Endodermal cell (in vitro differentiated cells): ENCODE results near the gene SQSTM1. TPM values are rescaled to one million over a fixed set of nuclear protein-coding genes. Genes with fewer than 3 reads are reported as not detected.

Source experiments
- DNase-seq: peaks from one replicate; pipeline ENCODE4 v3.0.0-alpha.2; 2017
- H3K27ac ChIP-seq: 2 replicates; pipeline ENCODE4 v1.5.1; 2013; ENCODE audit warnings: mild to moderate bottlenecking, low read depth, low read length, moderate library complexity
- H3K27me3 ChIP-seq: 2 replicates; pipeline ENCODE4 v1.6.1; 2013; ENCODE audit warnings: mild to moderate bottlenecking, low read length, moderate library complexity; ENCODE audit not compliant: insufficient read depth, control insufficient read depth, poor library complexity, severe bottlenecking
- H3K36me3 ChIP-seq: 2 replicates; pipeline ENCODE4 v1.7.0; 2013; ENCODE audit warnings: mild to moderate bottlenecking, low read length, moderate library complexity; ENCODE audit not compliant: control insufficient read depth, insufficient read depth
- H3K4me1 ChIP-seq: one replicate; pipeline ENCODE4 v1.7.0; 2013; ENCODE audit warnings: low read length; ENCODE audit not compliant: control insufficient read depth, insufficient read depth
- H3K4me3 ChIP-seq: 2 replicates; pipeline ENCODE4 v1.5.1; 2013; ENCODE audit warnings: mild to moderate bottlenecking, low read length, moderate library complexity
- H3K9ac ChIP-seq: 2 replicates; pipeline ENCODE4 v1.6.1; 2013; ENCODE audit warnings: mild to moderate bottlenecking, low read length, moderate library complexity; ENCODE audit not compliant: poor library complexity, severe bottlenecking; ENCODE audit errors: extremely low read depth
- H3K9me3 ChIP-seq: 2 replicates; pipeline ENCODE4 v1.6.1; 2013; ENCODE audit warnings: mild to moderate bottlenecking, low read length, moderate library complexity; ENCODE audit not compliant: control insufficient read depth
- H3K27ac Mint-ChIP-seq: 2 replicates; pipeline ENCODE4 v1.8.0; 2020; ENCODE audit warnings: mixed read lengths
- H3K27me3 Mint-ChIP-seq: 2 replicates; pipeline ENCODE4 v1.8.0; 2021; ENCODE audit warnings: mild to moderate bottlenecking, mixed read lengths; ENCODE audit not compliant: insufficient read depth
- H3K36me3 Mint-ChIP-seq: 2 replicates; pipeline ENCODE4 v1.8.0; 2020; ENCODE audit warnings: low read depth, mixed read lengths
- H3K4me1 Mint-ChIP-seq: 2 replicates; pipeline ENCODE4 v1.8.0; 2020; ENCODE audit warnings: mixed read lengths
- H3K4me3 Mint-ChIP-seq: 2 replicates; pipeline ENCODE4 v1.8.0; 2020; ENCODE audit warnings: mild to moderate bottlenecking, moderate library complexity, mixed read lengths
- H3K9me3 Mint-ChIP-seq: 2 replicates; pipeline ENCODE4 v1.8.0; 2020; ENCODE audit warnings: mild to moderate bottlenecking, mixed read lengths
- CTCF ChIP-seq: fragments of 200-600 bp; sonication (generic); conservative IDR thresholded peaks from 2 replicates; pipeline ENCODE4 v1.5.0; 2021; ENCODE audit warnings: antibody characterized with exemption, mild to moderate bottlenecking
- WGBS, 2 experiments: methylation state at CpG; one replicate each; pipeline versions ENCODE4 v1.1.5 to v1.1.7; 2013; ENCODE audit warnings: missing lambda C conversion rate in 2 of 2, mixed read lengths in 1 of 2; ENCODE audit not compliant: insufficient coverage in 1 of 2, insufficient read length in 1 of 2; 5-methylcytosine and 5-hydroxymethylcytosine counted together
- total RNA-seq, 2 donors: library from RNA; stranded (reverse); fragmentation: NEBNext Ultra II Directional in 1 of 2; extraction: Animal tissue kit (Norgen Biotek cat#: 25700) in 1 of 2; gene quantifications; 2 replicates in 1 of 2; 3 replicates in 1 of 2; pipeline ENCODE4 v1.2.1, GENCODE V29; 2021

The SQSTM1 gene
- total RNA-seq, 2 donors from 2014 or later: 134 to 172 TPM

DNA sequence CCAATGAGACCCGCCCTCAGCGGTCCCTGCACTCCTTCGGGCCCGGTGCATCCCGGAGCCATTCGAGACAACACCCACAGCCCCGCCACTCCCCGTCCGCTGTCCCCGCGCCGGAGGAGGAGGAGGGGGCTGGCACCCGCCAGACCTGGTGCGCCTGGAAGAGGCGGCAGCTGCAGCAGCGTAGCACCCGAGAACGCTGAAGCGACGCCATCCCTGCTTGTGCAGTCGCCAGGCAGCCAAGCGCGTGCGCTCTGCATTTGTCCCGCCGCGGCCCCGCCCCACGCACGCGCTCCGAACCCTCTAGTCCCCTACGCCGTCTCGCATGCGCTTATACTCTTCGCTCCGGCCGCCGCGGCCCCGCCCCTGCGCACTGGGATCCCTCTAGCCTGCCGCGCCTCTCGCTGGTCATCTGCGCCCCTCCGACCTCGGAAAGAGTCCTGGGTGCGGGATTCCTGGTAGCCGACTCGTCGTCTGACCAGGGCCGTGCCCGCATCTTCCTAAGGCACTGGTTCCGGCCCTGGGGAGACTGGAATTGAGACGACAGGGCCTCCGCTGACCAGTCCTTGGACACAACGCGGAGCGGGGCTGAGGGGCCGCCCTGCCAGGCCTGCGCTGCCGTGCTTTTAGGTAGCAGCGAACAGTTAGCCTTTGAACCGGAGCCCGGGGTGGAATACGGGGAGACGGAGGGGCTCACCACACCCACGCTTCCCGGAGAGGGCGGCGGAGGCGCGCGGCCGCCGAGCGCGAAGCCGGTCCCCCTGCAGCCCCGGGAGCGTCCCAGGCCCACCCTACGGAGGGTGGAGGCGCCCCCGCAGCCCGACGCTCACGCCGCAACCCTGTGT, 38.1 kb downstream of the SQSTM1 start, which contains the start of gene MRNIP:
TSS of gene MRNIP (minus strand) at position 232 of the 842 bp plus-strand sequence. CDS start at position 211, 21 bp downstream.
- peak within 1 kb of the TSS; percentile 93 for H3K4me3 ChIP-seq
- peak within 1 kb of the TSS; percentile 66 for H3K27ac ChIP-seq
- TF ChIP-seq CTCF: no peak
- H3K27ac Mint-ChIP-seq: peak within 1 kb of the TSS; percentile 93
- peaks cover 4% of the 10 kb centered on the region for H3K9me3 Mint-ChIP-seq
- no peaks in the 10 kb centered on the region for H3K27me3 Mint-ChIP-seq
- H3K4me1 ChIP-seq: no peaks in the 10 kb centered on the region
- H3K4me1 Mint-ChIP-seq: peaks cover 7% of the 10 kb centered on the region
- no peaks in the 10 kb centered on the region for H3K27me3 ChIP-seq
- peaks cover 9% of the 10 kb centered on the region for H3K9me3 ChIP-seq
- peak within 1 kb of the TSS; percentile 83 for H3K4me3 Mint-ChIP-seq
- H3K36me3 Mint-ChIP-seq: peaks cover 29% of the 10 kb centered on the region
- peak within 1 kb of the TSS; percentile 69 for H3K9ac ChIP-seq
- H3K36me3 ChIP-seq: peaks cover 14% of the 10 kb centered on the region
- peak; percentile 97 for DNase-seq
- 0 to 2% methylated on average over 56 to 90 of the region's 90 CpGs for WGBS, 2 experiments

- Histone ChIP-seq H3K36me3 (peaks cover 27% of the 10 kb centered on the region), H3K9ac (no peak overlapping the region), H3K9me3 (peaks cover 9% of the 10 kb centered on the region), H3K4me3 (peak overlapping the region; percentile 17), H3K27ac (no peak overlapping the region), H3K4me1 (no peaks in the 10 kb centered on the region), H3K27me3 (no peaks in the 10 kb centered on the region)
- Mint-ChIP-seq H3K9me3 (peaks cover 4% of the 10 kb centered on the region), H3K4me1 (peaks cover 7% of the 10 kb centered on the region), H3K4me3 (peak overlapping the region; percentile 83), H3K27me3 (no peaks in the 10 kb centered on the region), H3K27ac (no peak overlapping the region), H3K36me3 (peaks cover 37% of the 10 kb centered on the region)
- TF ChIP-seq CTCF: no peak
- no peak for DNase-seq
- WGBS, 2 experiments: 80 to 84% methylated on average over 10 to 11 of the region's 11 CpGs
Observed at GRCh38 chr5:179860301-179860700, 39.6 kb downstream of the SQSTM1 start.

DNA sequence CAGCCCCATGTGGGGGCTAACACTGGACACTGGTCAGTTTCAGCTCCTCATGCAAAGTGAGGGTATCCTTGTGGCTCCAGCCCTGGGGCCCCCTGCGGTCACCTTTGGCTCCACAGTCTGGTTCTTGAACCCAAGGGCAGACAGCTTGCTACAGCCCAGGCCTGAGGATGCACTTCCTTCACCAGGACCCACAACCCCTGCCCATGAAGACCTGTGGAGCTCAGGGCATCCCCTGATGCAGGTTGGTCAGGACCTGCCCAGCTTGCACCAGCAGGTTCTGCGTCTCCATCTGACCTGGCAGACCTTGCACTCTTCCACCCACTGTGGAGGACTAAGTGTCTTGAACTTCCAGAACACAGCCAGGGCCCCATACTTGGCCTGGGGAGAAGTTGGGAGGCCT, 41.6 kb downstream of the SQSTM1 start:
- Mint-ChIP-seq H3K27ac (no peak overlapping the region), H3K27me3 (no peaks in the 10 kb centered on the region)
- TF ChIP-seq CTCF: no peak

More for the DNA sequence above, 41.6 kb downstream of the SQSTM1 start:
- Histone ChIP-seq H3K9me3 (peaks cover 9% of the 10 kb centered on the region), H3K36me3 (peaks cover 41% of the 10 kb centered on the region), H3K4me3 (no peak overlapping the region), H3K9ac (no peak overlapping the region), H3K27me3 (no peaks in the 10 kb centered on the region), H3K4me1 (no peaks in the 10 kb centered on the region), H3K27ac (no peak overlapping the region)
- peaks cover 8% of the 10 kb centered on the region for H3K4me1 Mint-ChIP-seq
- DNase-seq: no peak
- WGBS, 2 experiments: 90 to 100% methylated on average over 1 to 2 of the region's 2 CpGs
- H3K9me3 Mint-ChIP-seq: peaks cover 4% of the 10 kb centered on the region
- H3K36me3 Mint-ChIP-seq: peaks cover 41% of the 10 kb centered on the region
- H3K4me3 Mint-ChIP-seq: no peak overlapping the region
